GM18499 (cell line): Measurements from ENCODE around the gene KRT79.

ENCODE experiments used
- ATAC-seq: cut with Tn5 transposase; IDR thresholded peaks from one replicate; pipeline ENCODE4 v1.9.1; 2021; ENCODE audit warnings: moderate number of reproducible peaks; ENCODE audit not compliant: insufficient read depth, unreplicated experiment

Gene KRT79

DNA sequence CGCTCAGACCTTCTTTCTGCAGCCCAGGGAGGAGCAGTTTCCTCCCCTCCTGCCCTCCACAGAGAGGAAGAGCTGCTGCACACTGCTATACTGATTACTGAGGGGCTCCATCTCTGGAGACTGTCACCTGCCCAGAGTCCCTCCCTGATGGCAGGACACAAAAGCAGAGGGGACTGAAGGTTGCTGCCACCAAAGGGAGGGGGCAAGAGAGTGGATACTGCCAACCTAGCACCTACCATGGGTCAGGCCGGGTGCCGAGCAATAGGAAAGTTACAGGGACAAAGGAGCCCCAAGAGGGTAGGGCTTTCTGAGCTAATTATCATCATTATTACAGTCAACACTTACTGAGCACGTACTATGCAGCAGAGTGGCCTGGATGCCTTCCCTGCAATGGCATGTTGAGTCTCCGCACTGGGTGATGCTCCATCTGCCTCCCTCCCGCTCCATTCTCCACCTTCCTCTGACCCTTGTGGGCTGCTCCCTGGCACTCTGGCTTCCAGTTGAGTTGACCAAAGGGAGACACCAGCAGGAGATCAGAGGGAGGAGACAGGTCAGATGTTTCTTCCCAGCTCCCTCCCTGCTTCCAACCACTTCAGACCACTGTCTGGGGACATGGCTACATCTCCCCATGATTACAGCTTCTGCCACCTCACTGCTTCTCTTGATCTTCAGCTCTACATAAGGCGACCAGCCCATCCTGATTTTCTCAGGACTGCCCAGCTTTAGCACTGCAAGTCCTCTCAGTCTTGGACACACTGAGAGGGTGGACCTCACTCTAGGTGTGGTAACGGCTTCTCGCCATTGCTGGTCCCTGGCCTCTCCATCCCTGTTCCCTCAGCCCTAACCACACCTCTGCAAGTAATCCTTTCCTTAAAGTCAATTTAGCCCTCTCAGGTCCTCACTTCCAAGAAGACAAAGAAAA lies 2.6 kb upstream of the KRT79 start:
- ATAC-seq, result no peak

DNA sequence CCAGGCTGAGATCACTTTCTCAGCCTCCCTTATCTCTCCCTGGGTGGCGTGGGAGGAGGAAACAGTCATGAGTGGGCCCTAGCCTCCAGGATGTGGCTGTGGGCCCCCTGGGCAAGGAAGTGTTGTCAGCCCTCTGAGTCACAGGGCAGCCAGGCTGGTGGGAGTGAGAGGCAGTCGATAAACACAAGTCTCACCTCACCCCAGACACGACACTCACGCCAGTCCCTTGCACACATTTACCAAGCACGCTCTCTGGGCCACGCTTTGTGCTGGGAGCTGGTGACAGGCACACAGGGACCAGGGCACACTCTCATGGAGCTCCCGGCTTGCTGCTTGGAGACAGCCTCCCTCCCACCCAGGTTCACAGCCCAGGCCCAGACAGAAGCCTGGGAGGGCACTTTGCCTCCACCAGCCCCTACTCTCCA lies 1.9 kb upstream of the KRT79 start:
- no peak for ATAC-seq

DNA sequence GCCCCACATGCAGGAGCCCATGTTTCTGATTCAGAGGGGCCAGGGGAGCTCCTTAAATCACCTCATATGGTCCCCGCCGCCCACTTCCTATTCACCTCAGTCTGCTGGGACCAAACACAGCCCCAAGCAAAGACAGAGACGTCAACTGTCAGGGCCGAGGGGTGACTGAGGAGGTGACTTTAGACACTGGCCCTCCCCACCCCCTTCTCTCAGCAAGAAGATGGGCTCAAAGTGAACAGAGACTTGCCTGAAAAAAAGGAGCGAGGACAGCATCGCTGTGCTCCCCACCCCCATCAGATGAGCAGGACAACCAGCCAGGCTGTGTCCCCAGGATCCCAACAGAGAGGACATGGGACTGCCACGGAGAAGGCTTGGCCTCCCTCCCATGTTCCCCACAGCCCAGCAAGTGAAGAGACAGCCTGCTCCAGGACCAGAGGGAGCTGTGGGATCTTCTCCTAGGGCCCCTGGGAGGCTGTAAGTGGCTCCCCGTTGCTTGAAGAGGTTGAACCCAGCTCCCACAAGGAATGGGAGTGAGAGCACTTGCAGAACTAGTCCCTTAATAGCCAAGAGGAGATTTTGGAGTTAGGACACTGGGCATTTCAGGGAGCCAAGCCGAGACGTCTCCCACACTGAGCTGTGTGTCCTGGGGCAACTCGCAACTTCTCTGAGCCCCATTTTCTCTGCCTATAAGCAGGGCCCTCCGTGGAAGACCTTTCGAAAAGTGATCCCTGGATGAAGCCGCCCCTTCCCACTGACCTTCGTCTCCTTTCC lies 1.3 kb upstream of the KRT79 start:
- ATAC-seq, result no peak

DNA sequence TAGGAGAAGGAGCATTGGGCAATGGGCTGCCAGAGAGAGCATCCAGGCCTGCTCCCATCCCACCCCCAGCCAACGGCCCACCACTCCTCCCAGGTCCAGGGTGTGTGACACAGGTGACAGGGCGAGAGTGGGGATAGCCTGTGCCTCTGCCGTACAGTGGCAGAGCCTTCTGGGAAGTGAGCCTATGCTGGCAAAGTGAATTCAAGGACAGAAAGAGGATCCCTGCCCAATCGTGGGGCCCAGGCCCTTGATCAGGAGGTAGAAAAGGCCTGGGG lies 553 bp upstream of the KRT79 start:
- ATAC-seq, result no peak

DNA sequence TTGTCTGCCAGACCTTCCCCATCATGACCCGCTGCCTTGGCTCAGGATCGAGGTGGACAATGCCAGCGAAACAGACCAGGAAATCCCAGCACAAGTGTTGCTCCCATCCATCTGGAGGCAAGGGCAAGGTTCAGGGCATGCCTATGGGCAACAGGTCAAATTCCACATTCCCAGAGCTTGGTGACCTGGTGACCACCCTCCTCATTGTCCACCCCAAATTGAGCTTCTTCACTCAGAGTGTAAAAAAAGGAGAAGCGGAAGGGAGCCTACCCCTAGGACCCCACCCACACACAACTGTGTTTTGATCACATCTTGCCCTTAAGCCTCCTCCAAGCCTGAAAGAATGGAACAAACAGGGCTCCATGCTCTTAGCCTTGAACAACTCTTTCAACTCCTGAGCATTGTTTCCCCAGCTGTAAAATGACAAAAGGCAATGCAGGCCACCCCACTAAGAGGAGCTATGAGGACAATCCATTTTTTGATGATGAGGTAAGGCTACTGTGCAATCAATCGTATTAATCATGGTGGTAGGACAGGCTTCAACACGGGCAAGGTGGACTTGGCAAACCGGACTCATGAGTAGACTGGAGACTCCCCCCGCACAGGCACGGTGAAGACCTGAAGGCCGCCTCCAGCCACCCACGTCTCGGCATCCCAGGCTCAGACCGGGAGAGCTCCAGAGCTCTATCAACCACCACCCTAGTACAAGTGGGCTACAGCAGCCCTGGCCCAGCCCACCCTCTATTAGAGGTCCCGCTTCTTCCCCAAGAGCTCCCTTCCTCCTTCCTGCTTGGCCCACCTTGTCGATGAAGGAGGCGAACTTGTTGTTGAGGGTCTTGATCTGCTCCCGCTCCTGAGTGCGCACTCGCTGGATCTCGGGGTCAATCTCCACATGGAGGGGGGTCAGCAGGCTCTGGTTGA lies 866 bp downstream of the KRT79 start:
- no peak for ATAC-seq

DNA sequence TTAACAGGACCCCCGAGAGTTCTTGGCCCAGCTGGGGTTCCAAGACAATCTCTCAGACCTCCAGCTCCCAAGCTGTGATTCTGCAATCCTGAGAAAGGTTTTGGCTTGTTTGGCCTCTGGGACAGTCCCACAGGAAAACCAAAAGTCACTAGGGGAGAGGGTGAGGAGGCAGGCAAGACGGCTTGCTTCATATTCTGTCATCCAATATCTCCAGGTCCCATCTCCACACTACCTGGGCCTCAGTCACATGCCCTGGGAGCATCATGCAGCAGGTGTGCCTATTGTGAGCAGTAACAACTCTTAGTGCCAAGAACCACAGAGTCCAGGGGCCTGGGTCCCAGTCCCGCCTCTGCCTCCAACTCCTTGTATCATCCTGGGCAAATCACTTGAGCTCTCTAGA lies 1.7 kb downstream of the KRT79 start:
- no peak for ATAC-seq

DNA sequence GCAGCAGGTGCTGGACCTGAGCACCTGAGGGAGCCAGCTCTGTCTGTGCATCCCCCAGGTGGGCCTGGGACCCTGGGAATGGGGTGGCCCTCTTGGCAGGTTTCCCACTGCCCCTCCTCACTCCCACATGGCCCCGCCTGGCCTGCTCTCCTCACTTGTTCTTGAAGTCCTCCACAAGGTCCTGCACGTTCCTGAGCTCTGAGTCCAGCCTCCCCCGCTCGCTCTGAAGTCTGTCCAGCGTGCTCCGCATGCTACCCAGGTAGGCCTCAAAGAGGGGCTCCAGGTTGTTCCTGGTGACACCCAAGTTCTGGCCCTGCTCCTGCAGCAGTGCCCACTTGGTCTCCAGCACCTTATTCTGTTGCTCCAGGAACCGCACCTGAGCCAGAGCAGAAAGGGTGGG lies 2.9 kb downstream of the KRT79 start:
- ATAC-seq, result no peak

DNA sequence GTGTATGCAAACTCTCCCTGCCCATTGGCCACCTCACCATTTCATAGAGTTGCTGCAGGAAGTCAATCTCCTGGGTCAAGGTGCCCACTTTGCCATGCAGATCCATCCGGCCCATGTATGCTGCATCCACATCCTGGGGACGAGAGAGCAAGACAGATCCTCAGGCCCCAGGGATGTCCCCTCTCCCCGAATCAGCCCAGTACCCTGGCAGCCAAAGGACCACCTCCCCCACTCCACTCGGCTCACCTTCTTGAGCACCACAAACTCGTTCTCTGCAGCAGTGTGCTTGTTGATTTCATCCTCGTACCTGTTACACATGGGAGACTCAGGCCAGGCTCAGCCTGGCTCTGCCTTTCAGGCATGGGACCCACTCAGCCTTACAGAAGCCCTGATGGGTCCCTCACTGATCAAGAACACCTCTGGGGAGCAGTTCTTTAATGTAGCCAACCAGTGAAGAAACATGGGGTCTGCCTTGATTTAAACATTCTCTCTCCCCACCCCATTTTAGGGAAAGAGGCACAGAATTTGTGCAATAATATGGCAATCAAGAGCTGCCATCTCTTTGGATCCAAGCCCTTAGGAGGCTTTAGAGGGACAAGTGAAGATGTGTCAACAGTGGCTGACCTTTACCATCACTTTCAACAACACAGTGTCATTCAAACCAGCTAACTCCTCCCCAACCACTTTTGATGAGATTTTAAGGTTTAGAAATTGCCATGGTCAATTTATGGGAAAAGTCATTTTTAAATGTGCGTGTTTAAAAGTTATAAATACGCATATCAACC lies 3.9 kb downstream of the KRT79 start:
- ATAC-seq, result no peak

DNA sequence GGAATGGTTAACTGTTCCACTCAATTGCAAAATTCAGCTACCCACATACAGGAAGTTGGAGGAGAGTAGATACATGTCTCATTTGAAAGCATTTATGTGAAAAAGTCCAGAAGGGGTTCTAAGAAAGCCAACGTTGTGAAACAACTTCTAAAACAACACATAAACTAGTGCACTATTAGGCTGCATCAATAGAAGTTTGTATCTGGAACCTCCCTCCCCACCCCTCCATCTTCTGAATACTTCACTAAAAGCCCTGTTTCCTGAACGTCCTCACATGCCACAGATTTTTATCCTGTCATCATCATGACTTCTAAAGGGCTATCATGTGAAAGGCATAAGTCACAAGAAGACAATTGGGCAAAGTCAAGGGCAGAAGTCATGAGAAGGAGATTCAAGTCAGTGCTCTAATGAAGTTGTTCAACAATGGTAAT lies 5.5 kb downstream of the KRT79 start:
- no peak for ATAC-seq

DNA sequence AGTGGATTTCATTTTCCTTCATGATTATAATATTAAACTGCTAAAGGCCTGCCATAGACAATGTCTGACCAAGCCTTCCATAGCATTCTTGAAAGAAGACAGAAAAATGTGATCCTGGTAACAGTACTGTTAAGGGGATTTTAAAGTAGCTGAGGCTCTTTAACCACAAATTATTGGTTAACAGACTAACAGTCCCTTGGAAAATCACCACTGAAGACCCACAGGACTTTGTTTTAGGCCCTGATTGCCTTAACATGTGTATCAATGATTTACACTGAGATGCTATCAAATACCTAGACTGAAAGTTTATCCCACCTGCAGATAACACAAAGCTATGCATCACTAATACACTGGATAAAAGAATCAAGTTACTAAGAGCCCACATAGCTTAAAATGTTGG lies 6.0 kb downstream of the KRT79 start:
- ATAC-seq, result no peak

DNA sequence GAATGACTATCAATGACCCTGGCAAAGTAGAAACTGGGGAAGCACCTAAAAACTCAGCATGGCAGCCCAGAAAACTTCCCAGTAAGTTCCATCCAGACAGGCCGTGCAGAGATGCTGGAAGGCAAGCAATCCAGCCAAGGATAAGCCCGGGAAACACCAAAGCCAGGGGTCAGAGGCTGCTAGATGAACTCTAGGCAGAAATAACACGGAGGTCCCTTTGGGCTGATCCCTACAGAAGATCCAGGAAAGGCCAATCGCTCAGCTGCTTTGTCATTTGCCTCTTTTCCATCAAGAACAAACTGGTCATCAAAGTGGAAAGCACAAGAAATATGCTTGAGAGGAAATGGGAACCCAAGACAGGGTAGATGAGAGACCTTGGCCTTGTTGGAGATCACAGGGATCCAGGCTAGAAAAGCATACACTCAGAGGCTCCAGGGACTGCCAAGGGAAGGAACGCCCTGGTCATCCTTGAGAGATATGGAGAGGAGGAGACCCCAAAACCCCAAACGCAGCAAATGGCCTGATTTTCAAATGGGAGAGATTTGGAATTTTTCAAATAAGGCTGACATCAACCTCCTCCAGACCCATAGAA lies 6.5 kb downstream of the KRT79 start:
- ATAC-seq, result no peak

DNA sequence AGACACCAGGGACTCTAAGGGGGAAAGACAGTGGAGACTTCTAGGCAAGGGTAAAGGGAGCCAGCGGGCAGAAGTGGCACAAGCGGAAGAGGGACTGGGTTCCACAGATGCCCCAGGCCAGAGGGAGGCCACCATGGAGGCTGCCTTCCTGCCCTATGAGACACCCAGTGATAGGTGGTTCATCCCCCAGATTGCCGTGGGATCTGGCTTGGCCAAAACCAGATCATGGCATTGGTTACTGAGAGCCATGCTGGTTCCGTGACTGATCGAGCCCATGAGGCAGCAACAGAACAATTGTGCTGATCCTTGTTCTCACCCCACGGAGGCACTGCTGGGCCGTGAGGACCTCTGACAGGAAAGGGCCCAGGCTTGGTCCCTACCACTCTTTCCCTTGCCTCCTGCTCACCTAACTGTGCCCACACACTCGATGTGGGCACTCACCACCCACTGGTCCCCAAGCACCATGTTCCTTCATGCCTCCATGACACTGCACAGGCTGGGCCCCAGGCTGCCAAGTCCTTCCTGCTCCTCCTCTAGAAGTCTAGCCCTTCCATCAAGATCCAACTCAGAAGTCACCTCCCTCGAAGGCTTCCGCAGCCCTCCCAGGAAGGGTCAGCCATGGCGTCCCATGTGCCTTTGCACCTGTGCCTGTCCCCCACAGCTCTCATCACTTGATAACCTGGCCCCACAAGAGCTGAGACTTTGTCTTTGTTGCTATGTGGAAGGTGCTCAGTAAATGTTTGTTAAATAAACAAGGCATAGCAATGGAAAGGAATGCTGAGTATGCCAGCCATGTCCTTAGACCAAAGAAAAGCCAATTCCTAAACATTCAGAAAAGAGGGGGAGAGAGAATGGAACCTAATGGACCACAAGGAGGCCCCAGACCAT lies 7.3 kb downstream of the KRT79 start:
- ATAC-seq, result no peak

DNA sequence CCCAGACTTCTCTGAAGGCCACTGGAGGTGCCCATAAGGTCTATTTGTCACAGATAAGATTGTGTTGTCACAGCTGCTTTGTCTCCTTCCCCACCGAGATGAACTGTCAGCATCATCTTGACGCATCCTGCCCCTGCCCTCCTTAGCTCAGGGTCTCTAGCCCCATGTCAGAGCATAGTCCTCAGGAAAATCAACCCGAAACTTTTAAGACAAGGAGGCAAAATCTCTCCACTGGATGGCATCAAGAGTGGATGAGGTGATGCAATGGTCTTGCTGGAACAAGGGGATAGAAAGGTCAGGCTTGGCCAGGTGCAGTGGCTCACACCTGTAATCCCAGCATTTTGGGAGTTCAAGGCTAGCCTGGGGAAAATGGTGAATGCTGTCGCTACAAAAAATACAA lies 8.2 kb downstream of the KRT79 start:
- ATAC-seq, result no peak

DNA sequence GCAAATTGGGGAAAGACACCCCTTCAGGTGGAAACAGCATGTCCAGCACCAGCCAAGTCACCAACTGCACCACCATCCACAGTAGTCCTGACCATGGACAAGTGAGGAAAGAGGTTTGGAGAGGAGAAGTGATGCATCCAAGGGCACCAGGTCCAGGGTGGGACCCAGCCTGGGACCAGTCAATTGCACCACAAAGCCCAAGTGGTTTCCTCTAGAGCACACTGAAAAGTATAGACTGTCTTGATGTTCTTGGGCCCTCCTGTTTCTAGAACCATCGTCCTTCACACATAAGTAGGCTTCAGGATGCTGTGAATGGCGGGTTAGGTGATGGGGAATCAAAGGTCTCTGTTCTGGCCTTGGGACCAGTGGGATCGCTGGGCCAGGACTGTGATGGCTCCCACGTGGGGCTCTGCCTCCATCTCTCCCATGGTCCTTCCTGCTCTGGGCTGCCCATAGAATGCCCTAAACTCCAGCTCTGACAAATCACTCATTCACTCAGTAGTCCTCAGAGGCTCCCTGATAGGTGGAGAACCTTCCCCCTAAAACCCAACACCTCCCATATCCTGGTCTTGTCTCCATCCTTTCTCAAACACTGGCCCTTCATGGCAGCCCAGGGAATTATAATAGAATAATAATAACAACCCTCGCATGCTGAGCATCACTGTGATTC lies 9.2 kb downstream of the KRT79 start:
- no peak for ATAC-seq

DNA sequence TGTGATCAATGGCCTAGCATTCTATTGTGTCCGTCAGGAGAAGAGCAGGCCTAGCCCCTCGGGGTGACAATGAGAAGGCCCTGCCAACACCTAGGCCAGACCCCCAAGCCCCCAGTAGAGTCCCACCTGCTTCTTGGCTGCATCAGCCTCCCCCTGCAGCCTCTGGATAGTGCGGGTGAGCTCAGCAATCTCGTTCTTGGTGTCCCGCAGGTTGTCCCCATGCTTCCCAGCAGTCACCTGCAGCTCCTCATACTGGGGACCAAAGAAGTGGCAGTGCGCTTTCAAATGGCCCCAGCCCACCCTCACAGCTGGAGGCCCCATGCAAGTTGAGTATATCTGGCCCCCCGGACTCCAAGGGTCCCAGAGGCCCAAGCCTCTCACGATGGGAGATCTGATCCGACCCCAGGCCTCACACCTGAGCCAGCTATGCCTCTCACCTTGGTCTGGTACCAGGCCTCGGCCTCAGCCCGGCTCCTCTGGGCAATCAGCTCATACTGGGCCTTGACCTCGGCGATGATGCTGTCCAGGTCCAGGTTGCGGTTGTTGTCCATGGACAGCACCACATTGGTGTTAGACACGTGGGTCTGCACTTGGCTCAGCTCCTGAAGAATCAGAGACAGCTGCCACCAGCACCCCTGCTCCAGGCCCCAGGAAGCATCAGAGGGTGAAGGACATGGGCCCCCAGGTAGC lies 10.2 kb downstream of the KRT79 start:
- ATAC-seq, result no peak

DNA sequence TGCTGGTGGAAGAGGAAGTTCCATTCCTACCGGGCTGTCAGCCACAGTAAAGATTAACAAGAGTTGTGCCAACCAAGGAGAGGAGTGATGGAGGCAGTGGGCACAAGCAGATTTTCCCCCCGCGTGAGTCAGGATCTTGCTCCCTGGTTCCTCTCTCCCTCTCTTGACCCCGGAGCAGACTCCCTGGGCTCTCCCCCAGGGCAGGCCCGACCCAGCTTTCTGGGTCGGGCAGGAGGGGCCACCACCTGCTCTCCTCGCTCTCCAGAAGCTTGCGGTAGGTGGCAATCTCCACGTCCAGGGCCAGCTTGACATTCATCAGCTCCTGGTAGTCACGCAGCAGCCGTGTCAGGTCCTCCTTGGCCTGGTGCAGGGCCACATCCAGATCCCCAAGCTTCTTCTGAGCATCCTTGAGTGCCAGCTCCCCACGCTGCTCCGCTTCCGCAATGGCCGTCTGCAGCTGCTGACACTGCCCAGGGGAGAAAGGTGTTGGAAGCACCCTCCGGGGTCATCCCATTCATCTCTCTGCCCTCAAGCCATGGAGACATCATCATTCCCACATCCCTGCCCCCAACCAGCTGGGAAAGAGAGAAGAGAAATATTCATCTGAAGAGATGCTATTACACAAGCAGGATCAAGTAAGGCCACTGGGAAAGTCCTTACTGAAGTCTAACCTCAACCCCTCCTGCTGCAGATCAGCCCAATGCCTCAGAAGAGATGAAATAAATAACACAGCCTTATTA lies 11.2 kb downstream of the KRT79 start:
- ATAC-seq, result no peak
